Calu3 (cell line): ENCODE data around the gene SEPTIN11. TPM values are rescaled to one million over a fixed set of nuclear protein-coding genes. Genes with fewer than 3 reads are reported as not detected.

Source experiments
- BruUV-seq: library from RNA; stranded (reverse); fragments of 400-500 nt; replicated peaks from 2 replicates; lab custom pipeline; 2021; lab: Mats Ljungman, UMichigan
- CTCF ChIA-PET: fragments of 300-600 bp; sonication (Branson Sonifier 250); formaldehyde crosslinking; loops from one replicate; lab custom pipeline; 2022; ENCODE audit warnings: antibody characterized with exemption; lab: Charles Lee
- DNase-seq: peaks from one replicate; pipeline ENCODE4 v3.0.0; 2022
- H3K27ac Mint-ChIP-seq: one replicate; pipeline ENCODE4 v1.8.0; 2022; ENCODE audit warnings: mixed read lengths; ENCODE audit not compliant: unreplicated experiment
- H3K27me3 Mint-ChIP-seq: one replicate; pipeline ENCODE4 v1.8.0; 2022; ENCODE audit warnings: mixed read lengths; ENCODE audit not compliant: unreplicated experiment
- H3K36me3 Mint-ChIP-seq: one replicate; pipeline ENCODE4 v1.8.0; 2022; ENCODE audit warnings: mild to moderate bottlenecking, moderate library complexity, mixed read lengths; ENCODE audit not compliant: insufficient read depth, unreplicated experiment
- H3K4me1 Mint-ChIP-seq: one replicate; pipeline ENCODE4 v1.8.0; 2022; ENCODE audit warnings: mild to moderate bottlenecking, low read depth, mixed read lengths; ENCODE audit not compliant: unreplicated experiment
- H3K4me3 Mint-ChIP-seq: one replicate; pipeline ENCODE4 v1.8.0; 2022; ENCODE audit warnings: mild to moderate bottlenecking, low read depth, moderate library complexity, mixed read lengths; ENCODE audit not compliant: unreplicated experiment
- H3K9me3 Mint-ChIP-seq: one replicate; pipeline ENCODE4 v1.8.0; 2022; ENCODE audit warnings: low read depth, mixed read lengths; ENCODE audit not compliant: unreplicated experiment
- CTCF ChIP-seq: fragments of 200-600 bp; IDR thresholded peaks from one replicate; pipeline ENCODE4 v1.8.0; 2022; ENCODE audit warnings: antibody characterized with exemption; ENCODE audit not compliant: unreplicated experiment
- intact Hi-C: fragments of 100-400 bp; cut with micrococcal nuclease; formaldehyde crosslinking; loops from one replicate; pipeline ENCODE4 v1.10.0; 2022; ENCODE audit not compliant: unreplicated experiment
- total RNA-seq: library from RNA; stranded (reverse); gene quantifications from 2 replicates; pipeline ENCODE4 v1.2.3, GENCODE V29; 2022

SEPTIN11 gene
- total RNA-seq, 1 experiment from 2014 or later: 56.2 TPM

GRCh38 chr4:76950052-76950955 lies 752 bp downstream of the SEPTIN11 start:
- intact Hi-C loops: loop anchor here (10.0 kb wide), 1 partner anchor 166 kb away; no protein-coding TSS in a partner anchor
- peak overlapping the region; percentile 99 for H3K4me3 Mint-ChIP-seq
- no TSS peak for BruUV-seq
- DNase-seq: peak; percentile 21
- H3K36me3 Mint-ChIP-seq: peaks cover 36% of the 10 kb centered on the region
- peak overlapping the region; percentile 90 for H3K27ac Mint-ChIP-seq
- CTCF ChIA-PET: no interaction called here
- no peaks in the 10 kb centered on the region for H3K9me3 Mint-ChIP-seq
- H3K4me1 Mint-ChIP-seq: no peaks in the 10 kb centered on the region
- no peak for TF ChIP-seq CTCF
- no peaks in the 10 kb centered on the region for H3K27me3 Mint-ChIP-seq

- no TSS peak for BruUV-seq
Measured at GRCh38 chr4:76950956-76951671, 1.6 kb downstream of the SEPTIN11 start.

GRCh38 chr4:76951672-76952010 lies 2.1 kb downstream of the SEPTIN11 start:
- peak overlapping the region; percentile 99 for H3K4me3 Mint-ChIP-seq
- CTCF ChIA-PET: no interaction called here

More at GRCh38 chr4:76950956-76951671, 1.6 kb downstream of the SEPTIN11 start:
- peak overlapping the region; percentile 90 for H3K27ac Mint-ChIP-seq
- H3K36me3 Mint-ChIP-seq: peaks cover 36% of the 10 kb centered on the region
- no peak for DNase-seq
- TF ChIP-seq CTCF: no peak
- no peaks in the 10 kb centered on the region for H3K9me3 Mint-ChIP-seq
- H3K27me3 Mint-ChIP-seq: no peaks in the 10 kb centered on the region
- peak overlapping the region; percentile 99 for H3K4me3 Mint-ChIP-seq
- intact Hi-C loops: loop anchor here (10.0 kb wide), 1 partner anchor 166 kb away; no protein-coding TSS in a partner anchor
- CTCF ChIA-PET: no interaction called here
- H3K4me1 Mint-ChIP-seq: no peaks in the 10 kb centered on the region

More at GRCh38 chr4:76951672-76952010, 2.1 kb downstream of the SEPTIN11 start:
- intact Hi-C loops: loop anchor here (10.0 kb wide), 1 partner anchor 167 kb away; no protein-coding TSS in a partner anchor
- DNase-seq: no peak
- BruUV-seq: no TSS peak
- H3K27ac Mint-ChIP-seq: peak overlapping the region; percentile 90
- no peaks in the 10 kb centered on the region for H3K9me3 Mint-ChIP-seq
- no peaks in the 10 kb centered on the region for H3K27me3 Mint-ChIP-seq
- TF ChIP-seq CTCF: no peak
- peaks cover 36% of the 10 kb centered on the region for H3K36me3 Mint-ChIP-seq
- peaks cover 3% of the 10 kb centered on the region for H3K4me1 Mint-ChIP-seq
